Muscle layer of colon (tissue), 2 donors: ENCODE results near the gene PUM1.

Source experiments
- H3K27ac ChIP-seq: one replicate; pipeline ENCODE4 v1.7.0; 2013; ENCODE audit warnings: low read depth, mild to moderate bottlenecking, low read length, moderate library complexity
- H3K27me3 ChIP-seq, 2 donors: one replicate each; pipeline ENCODE4 v1.7.0; 2013; ENCODE audit warnings: low read length in 2 of 2, mild to moderate bottlenecking in 2 of 2; ENCODE audit not compliant: insufficient read depth in 2 of 2, control insufficient read depth in 1 of 2
- H3K36me3 ChIP-seq: one replicate; pipeline ENCODE4 v1.7.0; 2013; ENCODE audit warnings: mild to moderate bottlenecking, low read length; ENCODE audit not compliant: insufficient read depth
- H3K4me1 ChIP-seq: one replicate; pipeline ENCODE4 v1.7.0; 2013; ENCODE audit warnings: mild to moderate bottlenecking, low read length; ENCODE audit not compliant: insufficient read depth
- H3K4me3 ChIP-seq, 2 donors: one replicate each; pipeline ENCODE4 v1.7.0; 2013; ENCODE audit warnings: low read length in 2 of 2, low read depth in 1 of 2, mild to moderate bottlenecking in 1 of 2, moderate library complexity in 1 of 2
- H3K9ac ChIP-seq: one replicate; pipeline ENCODE4 v1.7.0; 2013; ENCODE audit warnings: low read length
- H3K9me3 ChIP-seq: one replicate; pipeline ENCODE4 v1.7.0; 2013; ENCODE audit warnings: mild to moderate bottlenecking, low read length
- donor health status: abdominal sarcoma.
- donor health status: Adenocarcinoma of cecum.

The PUM1 gene

GRCh38 chr1:30914931-30915330 lies 150.6 kb downstream of the PUM1 start:
- Histone ChIP-seq H3K27ac (no peak overlapping the region), H3K4me1 (peaks cover 10% of the 10 kb centered on the region), H3K27me3 (no peaks in the 10 kb centered on the region), H3K9ac (no peak overlapping the region), H3K36me3 (no peaks in the 10 kb centered on the region), H3K4me3 (no peak overlapping the region), H3K9me3 (no peaks in the 10 kb centered on the region)

DNA sequence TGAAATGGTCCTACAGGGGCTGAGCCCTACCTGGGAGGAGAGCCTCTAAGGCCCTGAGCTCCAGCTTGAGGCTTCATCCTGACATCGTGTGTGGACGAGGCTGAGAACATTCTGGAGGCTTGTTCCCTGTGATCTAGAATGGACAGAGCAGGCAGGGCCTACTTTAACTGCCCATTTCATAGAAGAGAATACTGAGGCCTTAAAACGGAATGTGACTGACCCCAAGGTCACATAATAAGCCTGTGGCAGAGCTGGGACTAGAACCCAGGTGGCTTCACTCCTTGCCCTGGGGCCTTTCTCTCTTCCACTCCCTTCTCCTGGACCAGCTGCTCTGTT lies 151.0 kb downstream of the PUM1 start:
- Histone ChIP-seq H3K9me3 (no peaks in the 10 kb centered on the region), H3K27ac (no peak overlapping the region), H3K27me3 (no peaks in the 10 kb centered on the region), H3K4me1 (peaks cover 13% of the 10 kb centered on the region), H3K9ac (no peak overlapping the region), H3K36me3 (no peaks in the 10 kb centered on the region), H3K4me3 (no peak overlapping the region)

DNA sequence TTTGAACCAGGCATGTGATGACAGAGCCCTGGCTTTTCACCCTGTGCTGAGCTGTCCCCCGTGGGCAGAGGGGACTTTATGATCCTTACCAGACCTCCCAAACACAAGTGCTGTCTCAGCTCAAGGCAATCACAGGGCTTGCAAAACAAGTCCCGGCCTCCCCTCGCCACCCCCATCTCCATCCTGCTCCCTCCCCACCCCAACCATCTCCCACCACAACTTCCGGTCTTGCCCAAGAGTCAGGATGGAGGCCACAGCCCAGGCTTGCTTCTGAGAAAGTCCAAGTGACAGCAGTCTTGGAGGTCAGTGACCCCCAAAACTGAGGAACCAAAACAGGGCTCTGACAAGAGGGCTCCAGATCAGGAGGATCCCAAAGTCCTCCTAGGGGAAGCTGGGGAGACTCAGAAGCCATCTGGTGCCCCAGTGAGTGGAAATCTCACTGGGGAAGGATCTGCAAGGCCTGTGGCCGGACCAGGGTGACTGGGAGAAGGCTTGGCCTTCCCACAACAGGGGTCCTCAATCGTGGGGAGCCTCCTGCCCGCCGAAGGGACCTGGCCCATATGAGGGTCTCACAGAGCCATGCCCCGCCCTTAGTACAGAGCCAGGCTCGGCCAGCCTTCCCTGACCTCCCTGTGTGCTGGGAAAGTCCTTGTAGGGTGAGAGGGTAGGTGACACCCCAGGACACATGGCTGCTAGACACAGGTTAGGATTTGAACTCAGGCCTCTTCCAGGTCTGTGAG lies 152.4 kb downstream of the PUM1 start:
- Histone ChIP-seq H3K9ac (no peak overlapping the region), H3K27me3 (no peaks in the 10 kb centered on the region), H3K9me3 (no peaks in the 10 kb centered on the region), H3K27ac (no peak overlapping the region), H3K4me1 (peaks cover 19% of the 10 kb centered on the region), H3K4me3 (no peak overlapping the region), H3K36me3 (no peaks in the 10 kb centered on the region)

GRCh38 chr1:30912224-30912623 lies 153.3 kb downstream of the PUM1 start:
- no peaks in the 10 kb centered on the region for H3K27me3 ChIP-seq
- no peak overlapping the region for H3K4me3 ChIP-seq
- no peak overlapping the region for H3K9ac ChIP-seq
- H3K27ac ChIP-seq = no peak overlapping the region
- H3K4me1 ChIP-seq = peaks cover 20% of the 10 kb centered on the region
- H3K9me3 ChIP-seq = no peaks in the 10 kb centered on the region
- no peaks in the 10 kb centered on the region for H3K36me3 ChIP-seq

GRCh38 chr1:30911059-30911954 lies 154.2 kb downstream of the PUM1 start:
- Histone ChIP-seq H3K9ac (no peak overlapping the region), H3K27me3 (no peaks in the 10 kb centered on the region), H3K4me1 (peaks cover 28% of the 10 kb centered on the region)

DNA sequence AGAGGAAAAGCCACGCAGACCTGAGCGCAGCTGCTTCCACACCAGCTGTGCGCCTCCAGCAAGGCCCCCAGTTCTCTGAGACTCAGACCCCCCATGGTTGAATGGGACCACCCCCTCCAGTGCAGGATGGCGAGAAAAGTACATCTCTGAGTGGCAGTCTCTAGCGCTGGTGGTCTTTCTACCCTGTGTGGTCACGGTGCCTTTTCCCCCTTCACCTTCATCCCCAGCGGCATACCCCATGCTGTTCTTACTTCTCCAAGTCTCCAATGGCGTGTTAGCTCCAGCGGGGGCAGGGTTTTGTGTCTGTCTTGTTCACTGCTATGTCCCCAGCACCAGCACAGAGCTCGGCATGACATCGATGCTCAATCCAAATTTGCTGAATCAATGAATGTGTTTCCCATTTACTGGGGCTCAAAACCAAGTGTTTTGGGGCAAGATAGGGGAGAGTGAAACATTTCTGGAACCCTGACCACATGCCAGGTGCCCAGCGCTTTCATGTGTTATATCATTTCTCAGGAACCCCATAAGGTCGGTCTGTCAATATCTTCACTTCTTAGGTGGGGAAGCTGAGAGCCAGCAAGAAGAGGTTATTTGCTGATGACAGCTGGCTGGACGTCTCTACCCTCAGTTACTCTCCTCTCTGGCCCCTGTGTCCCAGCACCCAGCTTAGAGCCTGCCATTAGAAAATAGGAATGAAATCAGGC lies 156.0 kb downstream of the PUM1 start:
- H3K27ac ChIP-seq = peak overlapping the region; percentile 71
- peak overlapping the region; percentile 27 to 44 for H3K4me3 ChIP-seq
- no peaks in the 10 kb centered on the region for H3K9me3 ChIP-seq
- H3K36me3 ChIP-seq = no peaks in the 10 kb centered on the region
- H3K27me3 ChIP-seq = no peaks in the 10 kb centered on the region
- H3K4me1 ChIP-seq = peaks cover 43% of the 10 kb centered on the region
- H3K9ac ChIP-seq = peak overlapping the region; percentile 11

More at GRCh38 chr1:30911059-30911954, 154.2 kb downstream of the PUM1 start:
- Histone ChIP-seq H3K27ac (peak overlapping the region; percentile 20), H3K36me3 (no peaks in the 10 kb centered on the region), H3K9me3 (no peaks in the 10 kb centered on the region), H3K4me3 (no peak overlapping the region)

DNA sequence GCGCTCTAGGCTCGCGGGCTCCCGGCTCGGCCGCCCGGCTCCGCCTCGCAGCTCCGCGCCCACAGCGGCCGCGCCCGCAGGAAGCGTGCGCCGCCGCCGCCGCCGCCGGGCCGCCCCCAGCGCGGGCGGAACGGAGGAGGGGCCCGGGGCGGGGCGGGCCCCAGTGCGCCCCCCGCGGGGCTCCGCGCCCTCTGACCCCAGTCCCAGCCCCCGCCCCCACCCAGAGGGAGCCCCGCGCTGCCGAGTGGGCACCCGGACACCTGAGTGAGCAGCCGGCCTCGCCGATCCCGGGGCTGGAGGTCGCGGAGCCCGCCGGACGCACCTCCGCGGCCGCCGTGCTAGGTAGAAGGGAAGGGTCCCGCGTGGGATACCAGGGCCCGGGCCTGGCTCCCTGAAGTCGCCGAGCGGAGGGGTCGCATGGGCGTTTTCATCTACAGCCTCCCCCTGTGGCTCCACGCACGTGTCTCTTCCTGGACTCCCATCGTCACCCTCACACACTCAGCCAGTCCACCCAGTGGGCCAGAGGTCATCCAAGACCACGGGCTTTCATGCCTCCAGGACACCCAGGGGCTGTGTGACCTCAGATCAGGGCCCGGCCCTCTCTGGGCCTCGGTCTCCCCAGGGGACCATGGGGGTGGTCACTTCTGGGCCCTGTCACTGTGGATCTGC lies 156.7 kb downstream of the PUM1 start, which contains the start of gene SDC3:
Gene SDC3 (minus strand): TSS at position 63 of the 669 bp plus-strand sequence. CDS start 172 bp downstream, outside the sequence.
- H3K9ac ChIP-seq = peak within 1 kb of the TSS; percentile 44
- H3K27me3 ChIP-seq = no peaks in the 10 kb centered on the region
- no peaks in the 10 kb centered on the region for H3K36me3 ChIP-seq
- H3K27ac ChIP-seq = peak within 1 kb of the TSS; percentile 92
- H3K4me3 ChIP-seq = peak within 1 kb of the TSS; percentile 79 to 98
- no peaks in the 10 kb centered on the region for H3K9me3 ChIP-seq
- peaks cover 50% of the 10 kb centered on the region for H3K4me1 ChIP-seq

DNA sequence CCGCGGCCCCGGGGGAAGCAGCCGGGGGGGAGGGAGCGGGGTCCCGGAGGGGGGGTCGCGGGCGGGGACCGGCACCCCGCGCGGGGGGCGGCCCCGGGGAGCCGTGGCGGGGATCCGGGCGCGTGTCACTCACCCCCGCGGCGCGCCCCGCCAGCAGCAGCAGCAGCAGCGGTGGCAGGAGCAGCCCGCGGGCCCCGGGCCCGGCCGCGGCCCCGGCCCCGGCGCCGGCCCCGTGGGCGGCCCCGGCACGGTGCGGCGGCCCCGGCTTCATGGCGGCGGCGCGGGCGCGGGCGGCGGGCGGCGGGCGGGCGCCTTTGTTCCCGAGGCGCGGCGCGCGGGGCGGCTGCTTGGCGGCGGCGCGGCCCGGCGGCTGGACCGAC lies 157.2 kb downstream of the PUM1 start:
- H3K4me3 ChIP-seq = peak overlapping the region; percentile 79 to 98
- H3K27ac ChIP-seq = peak overlapping the region; percentile 92

DNA sequence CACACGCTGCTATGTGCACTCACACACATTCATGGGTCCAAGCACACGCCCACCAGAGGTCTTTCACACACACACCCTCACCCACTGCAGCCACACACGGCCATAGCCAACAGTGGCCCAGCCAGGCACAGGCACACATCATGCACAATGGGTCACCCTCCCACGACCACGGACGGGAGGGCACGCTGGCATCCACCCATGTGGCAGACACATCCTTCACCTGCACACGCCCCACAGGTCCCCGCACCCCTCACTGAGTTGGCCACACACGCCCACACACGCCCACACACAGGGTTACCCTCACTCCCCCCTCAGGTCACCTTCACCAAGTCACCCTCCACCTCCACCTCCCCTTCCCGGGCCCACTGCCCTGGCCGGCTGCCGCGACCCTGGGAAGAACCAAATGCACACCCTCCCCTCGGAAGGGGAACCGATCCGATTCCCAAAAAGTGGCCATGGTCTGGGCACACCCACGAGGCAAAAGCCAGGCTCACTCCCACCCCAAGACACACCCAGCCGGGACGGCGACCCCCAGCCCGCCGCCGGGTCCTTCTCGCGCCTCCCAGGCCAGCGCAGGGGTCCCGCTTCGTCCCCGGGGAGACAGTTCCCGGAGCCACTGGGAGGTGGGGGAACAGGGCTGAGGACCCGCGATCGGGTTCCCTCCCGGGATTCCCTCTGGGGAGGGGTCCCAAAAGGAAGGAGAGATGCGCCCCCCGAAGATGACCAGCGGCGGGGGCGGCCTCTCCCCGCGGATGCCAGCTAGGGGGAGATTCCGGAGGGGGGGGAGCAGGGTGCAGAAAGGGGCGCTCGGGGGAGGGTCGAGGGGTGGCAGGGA lies 157.8 kb downstream of the PUM1 start:
- peak overlapping the region; percentile 44 for H3K9ac ChIP-seq
- no peaks in the 10 kb centered on the region for H3K27me3 ChIP-seq
- H3K4me1 ChIP-seq = peaks cover 61% of the 10 kb centered on the region
- peak overlapping the region; percentile 79 to 98 for H3K4me3 ChIP-seq
- peak overlapping the region; percentile 92 for H3K27ac ChIP-seq
- H3K9me3 ChIP-seq = no peaks in the 10 kb centered on the region
- H3K36me3 ChIP-seq = no peaks in the 10 kb centered on the region

More for the DNA sequence above, 157.2 kb downstream of the PUM1 start:
- H3K9me3 ChIP-seq = no peaks in the 10 kb centered on the region
- H3K27me3 ChIP-seq = no peaks in the 10 kb centered on the region
- peaks cover 55% of the 10 kb centered on the region for H3K4me1 ChIP-seq
- H3K9ac ChIP-seq = no peak overlapping the region
- no peaks in the 10 kb centered on the region for H3K36me3 ChIP-seq

DNA sequence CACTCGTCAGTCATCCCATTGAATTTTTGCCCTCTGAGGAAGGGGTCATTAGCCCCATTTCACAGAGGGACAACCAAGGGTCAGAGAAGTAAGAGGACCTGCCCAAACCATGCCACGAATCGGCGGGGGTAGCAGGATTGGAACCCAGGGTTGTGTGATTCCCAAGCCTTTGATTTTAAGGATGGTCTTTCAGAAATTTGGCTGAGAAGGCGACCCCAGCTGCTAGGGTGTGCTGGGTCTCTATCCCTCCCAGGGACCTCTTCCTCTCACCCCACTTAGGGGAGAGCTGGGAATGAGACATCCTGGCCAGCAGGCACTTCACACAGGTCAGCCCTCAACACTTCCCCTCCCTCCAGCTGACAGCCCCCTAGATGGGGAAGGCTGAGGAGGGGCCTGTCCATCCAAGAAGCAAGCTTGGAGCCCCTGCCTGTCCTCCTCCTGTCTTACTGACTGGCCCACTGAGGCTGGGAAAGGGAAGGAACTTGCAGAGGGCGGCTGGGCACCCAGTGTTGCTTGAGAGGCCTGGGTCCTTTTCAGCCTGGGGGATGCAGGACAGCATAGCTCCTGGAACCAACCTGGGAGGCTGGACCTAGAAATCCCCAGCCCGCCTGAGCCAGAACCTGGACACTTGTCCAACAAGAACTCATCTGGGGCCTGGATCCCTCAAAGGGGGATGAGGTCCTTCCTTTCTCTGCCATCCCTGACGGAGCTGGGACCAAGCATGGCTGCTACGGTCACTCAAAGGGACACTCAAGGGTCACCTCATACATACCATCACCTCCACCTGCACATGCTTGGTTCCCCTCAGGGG lies 158.7 kb downstream of the PUM1 start:
- Histone ChIP-seq H3K27ac (peak overlapping the region; percentile 92), H3K9me3 (no peaks in the 10 kb centered on the region), H3K9ac (peak overlapping the region; percentile 44), H3K36me3 (no peaks in the 10 kb centered on the region), H3K27me3 (no peaks in the 10 kb centered on the region), H3K4me3 (peak overlapping the region; percentile 79 to 98), H3K4me1 (peaks cover 70% of the 10 kb centered on the region)
